H1 (cell line): ENCODE data around the gene PCYT1B. TPM values are rescaled to one million over a fixed set of nuclear protein-coding genes. Genes with fewer than 3 reads are reported as not detected.
A peak's percentile ranks its signal among the peaks of the same experiment; 100 is the strongest.

Source experiments
- ATF2 ChIP-seq: IDR thresholded peaks from 2 replicates; pipeline ENCODE4 v1.6.1; 2012; ENCODE audit warnings: low read length, inconsistent platforms
- BCL11A ChIP-seq, 2 experiments: IDR thresholded peaks; one replicate each; pipeline ENCODE4 v1.6.1; 2011; ENCODE audit warnings: low read depth in 2 of 2, low read length in 2 of 2, mild to moderate bottlenecking in 2 of 2
- BRCA1 ChIP-seq: IDR thresholded peaks from 2 replicates; pipeline ENCODE4 v1.6.1; 2012; ENCODE audit warnings: low read depth, low read length, improper control_type of control experiment
- CTBP2 ChIP-seq: IDR thresholded peaks from 2 replicates; pipeline ENCODE4 v1.7.0; 2011; ENCODE audit warnings: borderline replicate concordance, mild to moderate bottlenecking, moderate library complexity, mixed read lengths, low read length; ENCODE audit not compliant: insufficient read depth, insufficient read length
- EGR1 ChIP-seq: IDR thresholded peaks from 2 replicates; pipeline ENCODE4 v1.6.1; 2011; ENCODE audit warnings: low read depth, low read length, borderline replicate concordance
- GABPA ChIP-seq: IDR thresholded peaks from 2 replicates; pipeline ENCODE4 v1.6.1; 2011; ENCODE audit warnings: mild to moderate bottlenecking, low read length, moderate library complexity, borderline replicate concordance; ENCODE audit not compliant: insufficient read depth
- GTF2F1 ChIP-seq: IDR thresholded peaks from 2 replicates; pipeline ENCODE4 v1.6.1; 2012; ENCODE audit warnings: low read depth, low read length, improper control_type of control experiment, borderline replicate concordance
- HDAC2 ChIP-seq, 2 experiments: fragments of 300-600 bp in 1 of 2; sonication (generic) in 1 of 2; IDR thresholded peaks; 2 replicates each; pipeline ENCODE4 v1.6.1; 2011 to 2012; ENCODE audit warnings: low read depth in 2 of 2, low read length in 2 of 2, mild to moderate bottlenecking in 2 of 2, moderate library complexity in 2 of 2, borderline replicate concordance in 1 of 2, inconsistent platforms in 1 of 2
- JUN ChIP-seq: IDR thresholded peaks from 2 replicates; pipeline ENCODE4 v1.6.1; 2011; ENCODE audit warnings: low read depth, mild to moderate bottlenecking, improper control_type of control experiment, low read length
- KDM5A ChIP-seq: fragments of 200-600 bp; IDR thresholded peaks from 2 replicates; pipeline ENCODE4 v1.7.1; 2012; ENCODE audit warnings: mild to moderate bottlenecking, low read length, inconsistent platforms, mixed read lengths
- MAX ChIP-seq: IDR thresholded peaks from 2 replicates; pipeline ENCODE4 v1.6.1; 2012; ENCODE audit warnings: inconsistent platforms
- NRF1 ChIP-seq: IDR thresholded peaks from 2 replicates; pipeline ENCODE4 v1.6.1; 2011; ENCODE audit warnings: mild to moderate bottlenecking, low read depth, low read length, improper control_type of control experiment
- POLR2A ChIP-seq, 2 experiments: IDR thresholded peaks; 1 replicate in 1 of 2; 2 replicates in 1 of 2; pipeline ENCODE4 v1.6.1; 2011; ENCODE audit warnings: low read depth in 2 of 2, low read length in 2 of 2, mild to moderate bottlenecking in 2 of 2; ENCODE audit errors: control extremely low read depth in 1 of 2
- RBBP5 ChIP-seq: IDR thresholded peaks from 2 replicates; pipeline ENCODE4 v1.7.1; 2012; ENCODE audit warnings: low read depth, mild to moderate bottlenecking, inconsistent platforms, low read length, moderate library complexity, borderline replicate concordance
- RXRA ChIP-seq: IDR thresholded peaks from 2 replicates; pipeline ENCODE4 v1.6.1; 2011; ENCODE audit warnings: low read depth, mild to moderate bottlenecking, low read length, moderate library complexity; ENCODE audit not compliant: insufficient read depth
- SP2 ChIP-seq: IDR thresholded peaks from 2 replicates; pipeline ENCODE4 v1.6.1; 2012; ENCODE audit warnings: mild to moderate bottlenecking, low read length, inconsistent platforms
- SP4 ChIP-seq: IDR thresholded peaks from 2 replicates; pipeline ENCODE4 v1.6.1; 2012; ENCODE audit warnings: low read length, inconsistent platforms
- USF2 ChIP-seq: IDR thresholded peaks from 2 replicates; pipeline ENCODE4 v1.6.1; 2011; ENCODE audit warnings: low read length, improper control_type of control experiment
- polyA plus RNA-seq, 7 experiments: library from polyadenylated mRNA; depleted of rRNA in 3 of 7; stranded (reverse) in 5 of 7; unstranded in 2 of 7; fragments of >200 nt in 5 of 7; fragments of 200-250 nt in 2 of 7; gene quantifications; 1 replicate in 5 of 7; 2 replicates in 1 of 7; 4 replicates in 1 of 7; pipeline versions ENCODE4 v1.2.1 to v1.2.3, GENCODE V29; 2011 to 2013; ENCODE audit warnings: missing spikeins in 2 of 7, mixed read lengths in 2 of 7
- total RNA-seq: library from RNA; stranded (reverse); fragmentation: NEBNext Ultra II Directional; extraction: Animal tissue kit (Norgen Biotek cat#: 25700); gene quantifications from 2 replicates; pipeline ENCODE4 v1.2.1, GENCODE V29; 2021

Gene PCYT1B
- total and polyA plus RNA-seq, 2 of the 8 experiments (the other 6 are each of a cell fraction or from before 2014, with no cell fraction given), result 17.9 to 30.6 TPM

- TF ChIP-seq GABPA, result peak; percentile 67; the same call in 1 of the 2 replicates
- no peak for TF ChIP-seq RXRA
- TF ChIP-seq RBBP5, result no peak
- TF ChIP-seq SP2, result no peak
- peak; percentile 29; the same call in 1 of the 2 replicates for TF ChIP-seq SP4
- TF ChIP-seq GTF2F1, result no peak
- TF ChIP-seq ATF2, result no peak
- no peak for TF ChIP-seq USF2
- TF ChIP-seq POLR2A (IDR thresholded peaks at IDR 0.05; ENCODE audit: control extremely low read depth in 1 of 2, low read depth in 2 of 2, low read length in 2 of 2), result peak; percentile 54 to 85
- TF ChIP-seq NRF1, result peak; percentile 70
- TF ChIP-seq JUN, result no peak
- peak; percentile 83 for TF ChIP-seq EGR1
- TF ChIP-seq BRCA1, result no peak
- TF ChIP-seq CTBP2, result no peak
- peak; percentile 49 for TF ChIP-seq MAX
- TF ChIP-seq BCL11A (IDR thresholded peaks at IDR 0.05; ENCODE audit: low read depth in 2 of 2, low read length in 2 of 2), result no peak
- peak in 1 of 2 experiments; percentile 51; a peak in 1 of 4 replicates for TF ChIP-seq HDAC2 (IDR thresholded peaks at IDR 0.05; ENCODE audit: borderline replicate concordance in 1 of 2, low read depth in 2 of 2, low read length in 2 of 2)
- peak; percentile 59; the same call in 1 of the 2 replicates for TF ChIP-seq KDM5A
- TF ChIP-seq, all 59 proteins: peak for 23
Observed at GRCh38 chrX:24693453-24694202, 46.5 kb upstream of the PCYT1B start, which contains the start of gene POLA1 (continued).
